ENCODE data around the gene JAM3.

JAM3 gene

GRCh38 chr11:134116210-134116609 is 47.3 kb downstream of the JAM3 start:
- no peak for DNase-seq

GRCh38 chr11:134118006-134118405 is 49.1 kb downstream of the JAM3 start:
- DNase-seq = no peak

GRCh38 chr11:134119094-134119493 is 50.2 kb downstream of the JAM3 start:
- no peak for DNase-seq

- no peak for DNase-seq
Measured at GRCh38 chr11:134120143-134120850, 51.4 kb downstream of the JAM3 start.

GRCh38 chr11:134120921-134121526 is 52.2 kb downstream of the JAM3 start:
- DNase-seq = no peak

GRCh38 chr11:134124660-134125451 is 56.0 kb downstream of the JAM3 start:
- DNase-seq = no peak

- DNase-seq = no peak
Measured at GRCh38 chr11:134125507-134125906, 56.6 kb downstream of the JAM3 start.

GRCh38 chr11:134126217-134126822 is 57.4 kb downstream of the JAM3 start:
- DNase-seq = no peak

GRCh38 chr11:134131628-134132244 is 62.9 kb downstream of the JAM3 start:
- DNase-seq = no peak

- DNase-seq = no peak
Measured at GRCh38 chr11:134132808-134133207, 63.9 kb downstream of the JAM3 start.

- no peak for DNase-seq
Measured at GRCh38 chr11:134134167-134134566, 65.3 kb downstream of the JAM3 start.

- DNase-seq = no peak
Measured at GRCh38 chr11:134138376-134138775, 69.5 kb downstream of the JAM3 start.

- no peak for DNase-seq
Measured at GRCh38 chr11:134139303-134139872, 70.5 kb downstream of the JAM3 start.

GRCh38 chr11:134139873-134140331 is 71.0 kb downstream of the JAM3 start:
- DNase-seq = no peak

- no peak for DNase-seq
Measured at GRCh38 chr11:134140961-134141490, 72.2 kb downstream of the JAM3 start.

- no peak for DNase-seq
Measured at GRCh38 chr11:134142536-134142935, 73.7 kb downstream of the JAM3 start.

- DNase-seq = no peak
Measured at GRCh38 chr11:134143801-134144200, 74.9 kb downstream of the JAM3 start.

GRCh38 chr11:134144744-134145143 is 75.9 kb downstream of the JAM3 start:
- DNase-seq = no peak

- no peak for DNase-seq
Measured at GRCh38 chr11:134145715-134146114, 76.8 kb downstream of the JAM3 start.

GRCh38 chr11:134146598-134146997 is 77.7 kb downstream of the JAM3 start:
- no peak for DNase-seq

GRCh38 chr11:134149371-134149770 is 80.5 kb downstream of the JAM3 start:
- DNase-seq = no peak

GRCh38 chr11:134150195-134150903 is 81.5 kb downstream of the JAM3 start:
- DNase-seq = no peak
